GM19372 (cell line): ENCODE data around the gene SMC3.

ENCODE experiments used
- ATAC-seq: cut with Tn5 transposase; IDR thresholded peaks from one replicate; pipeline ENCODE4 v1.9.1; 2021; ENCODE audit warnings: mild to moderate bottlenecking, low read depth, moderate library complexity; ENCODE audit not compliant: unreplicated experiment

SMC3 gene

GRCh38 chr10:110544958-110545537, 22.4 kb upstream of the SMC3 start:
- no peak for ATAC-seq

GRCh38 chr10:110546077-110546476, 21.4 kb upstream of the SMC3 start:
- no peak for ATAC-seq

DNA sequence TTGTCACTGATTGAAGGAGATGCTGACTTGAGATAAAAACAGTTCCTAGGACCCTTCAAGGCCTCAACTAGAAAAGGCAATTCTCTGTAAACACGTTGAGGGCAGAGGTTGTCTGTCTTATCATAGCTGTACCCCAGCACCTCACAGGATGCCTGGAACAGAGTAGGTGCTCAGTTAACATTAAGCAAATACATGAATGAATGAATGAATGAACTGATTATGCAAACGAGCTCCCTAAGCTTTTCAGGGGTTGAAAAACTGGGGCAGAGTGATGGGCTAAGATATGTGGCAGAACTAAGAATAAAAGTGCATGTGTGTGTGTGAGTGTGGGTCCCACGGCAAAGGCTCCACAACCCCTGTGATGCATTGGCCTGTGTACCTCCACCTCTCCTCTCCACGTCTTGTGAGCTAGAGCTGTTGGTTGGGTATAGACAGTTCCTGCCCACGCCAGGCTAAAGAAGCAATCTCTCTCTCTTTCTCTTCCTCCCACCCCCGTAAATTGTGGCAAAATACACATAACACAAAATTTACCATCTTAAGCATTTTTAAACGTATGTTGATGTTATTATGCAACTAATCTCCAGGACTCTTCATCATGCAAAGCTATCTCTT, 20.9 kb upstream of the SMC3 start:
- no peak for ATAC-seq

- no peak for ATAC-seq
These were observed 20.2 kb upstream of the SMC3 start for GRCh38 chr10:110547139-110547761.

DNA sequence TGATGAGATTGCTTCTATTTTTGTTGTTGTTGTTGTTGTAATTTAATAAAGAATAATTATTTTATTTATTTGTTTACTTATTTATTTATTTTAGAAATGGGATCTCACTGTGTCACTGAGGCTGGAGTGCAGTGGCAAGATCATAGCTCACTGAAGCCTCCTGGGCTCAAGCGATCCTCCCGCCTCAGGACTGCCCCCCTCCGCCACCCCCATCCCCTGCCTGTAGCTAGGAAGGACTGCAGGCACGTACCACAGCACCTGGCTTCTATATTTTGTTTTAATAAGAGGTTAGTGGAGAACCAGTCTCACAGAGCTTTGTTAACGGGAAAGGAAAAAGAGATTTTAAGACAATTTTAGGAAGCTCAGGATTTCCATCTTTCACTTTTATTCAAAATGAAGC, 19.5 kb upstream of the SMC3 start:
- ATAC-seq: no peak

GRCh38 chr10:110549211-110549610, 18.3 kb upstream of the SMC3 start:
- ATAC-seq: no peak

DNA sequence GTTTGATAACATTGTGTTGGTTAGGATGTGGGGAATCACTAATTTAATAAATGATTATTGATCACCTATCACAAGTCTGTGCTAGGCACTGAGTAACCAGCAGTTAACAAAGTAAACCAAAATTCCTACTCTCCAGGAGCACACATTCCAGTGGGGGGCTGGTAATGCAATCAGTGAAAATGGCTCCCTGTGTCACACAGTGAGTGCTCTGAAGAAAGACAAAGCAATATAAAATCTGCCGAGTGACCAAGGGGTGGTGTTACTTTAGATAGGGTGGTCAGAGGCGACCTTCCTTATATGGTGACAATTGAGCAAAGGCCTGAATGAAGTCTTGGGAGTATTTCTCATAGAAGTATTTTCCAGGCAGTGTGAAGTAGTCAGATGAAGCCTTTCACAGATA, 13.6 kb upstream of the SMC3 start:
- ATAC-seq: no peak

DNA sequence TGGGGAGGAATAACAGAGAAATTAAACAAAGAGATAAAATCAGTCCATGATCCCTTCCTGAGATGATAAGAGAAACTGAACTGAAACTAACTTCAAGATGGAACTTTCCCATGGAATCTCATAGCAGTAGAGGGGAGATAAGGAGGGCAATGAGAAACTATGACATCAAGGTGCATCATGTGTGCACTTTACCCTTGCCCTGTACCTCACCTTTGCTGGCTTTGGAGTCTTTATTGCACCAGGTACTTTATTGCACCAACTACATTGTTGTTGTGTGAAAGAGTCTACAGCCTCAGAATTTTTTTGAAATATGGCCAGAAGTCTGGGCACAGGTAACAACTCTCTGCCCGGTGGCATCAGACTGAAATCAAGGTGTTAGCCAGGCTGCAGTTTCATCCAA, 11.2 kb upstream of the SMC3 start:
- no peak for ATAC-seq

- no peak for ATAC-seq
These were observed 10.4 kb upstream of the SMC3 start for GRCh38 chr10:110556969-110557601.

- ATAC-seq: no peak
These were observed 9.5 kb upstream of the SMC3 start for GRCh38 chr10:110558041-110558440.

DNA sequence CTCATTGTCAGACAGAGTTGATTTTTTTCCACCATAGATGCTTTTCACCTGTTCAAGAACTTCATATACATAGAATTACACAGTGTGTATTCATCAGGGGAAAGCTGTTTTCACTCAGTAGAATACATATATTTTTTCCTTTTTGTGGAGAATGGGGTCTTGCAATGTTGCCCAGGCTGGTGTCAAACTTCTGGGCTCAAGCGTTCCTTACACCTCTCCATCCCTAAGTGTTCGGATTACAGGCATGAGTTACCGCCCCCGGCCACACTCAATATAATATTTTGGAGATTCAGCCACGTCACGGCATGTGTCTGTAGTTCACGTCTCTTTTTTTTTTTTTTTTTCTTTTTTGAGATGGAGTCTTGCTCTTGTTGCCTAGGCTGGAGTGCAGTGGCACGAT, 7.5 kb upstream of the SMC3 start:
- no peak for ATAC-seq

GRCh38 chr10:110561292-110561691, 6.2 kb upstream of the SMC3 start:
- ATAC-seq: no peak

DNA sequence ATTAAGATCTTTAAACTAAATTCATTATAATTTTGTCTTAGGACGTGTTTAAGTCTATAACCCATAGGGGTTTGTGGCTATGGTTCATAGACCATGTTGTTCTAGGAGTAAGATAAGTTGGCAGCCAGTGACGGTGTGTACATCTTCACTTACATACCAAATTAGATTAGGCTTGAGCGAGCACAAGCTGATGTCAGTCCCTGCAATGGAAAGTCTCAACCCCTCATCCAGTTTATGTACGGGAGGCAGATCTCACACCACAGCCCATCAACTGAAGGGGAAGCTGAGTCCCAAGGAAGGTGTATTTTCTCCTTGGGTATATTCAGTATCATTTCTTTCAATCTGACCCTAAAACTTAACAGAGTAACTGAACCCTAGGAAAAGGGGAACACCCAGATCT, 5.1 kb upstream of the SMC3 start:
- ATAC-seq: no peak

DNA sequence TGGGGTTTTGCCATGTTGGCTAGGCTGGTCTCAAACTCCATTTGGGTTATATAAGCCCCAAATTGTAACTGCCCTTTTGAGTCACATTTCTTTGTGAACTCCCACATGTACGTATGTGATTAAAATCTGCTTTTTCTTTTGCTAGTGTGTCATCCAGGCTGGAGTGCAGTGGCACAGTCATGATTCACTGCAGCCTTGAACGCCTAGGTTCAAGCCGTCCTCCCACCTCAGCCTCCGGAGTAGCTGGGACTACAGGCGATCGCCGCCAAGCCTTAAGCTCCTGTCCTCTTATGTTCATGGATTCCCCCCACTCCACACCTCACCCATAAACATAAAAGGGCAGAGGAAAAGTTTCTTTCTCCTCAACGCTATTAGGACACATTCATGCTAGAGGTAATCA, 4.4 kb upstream of the SMC3 start:
- ATAC-seq: no peak

DNA sequence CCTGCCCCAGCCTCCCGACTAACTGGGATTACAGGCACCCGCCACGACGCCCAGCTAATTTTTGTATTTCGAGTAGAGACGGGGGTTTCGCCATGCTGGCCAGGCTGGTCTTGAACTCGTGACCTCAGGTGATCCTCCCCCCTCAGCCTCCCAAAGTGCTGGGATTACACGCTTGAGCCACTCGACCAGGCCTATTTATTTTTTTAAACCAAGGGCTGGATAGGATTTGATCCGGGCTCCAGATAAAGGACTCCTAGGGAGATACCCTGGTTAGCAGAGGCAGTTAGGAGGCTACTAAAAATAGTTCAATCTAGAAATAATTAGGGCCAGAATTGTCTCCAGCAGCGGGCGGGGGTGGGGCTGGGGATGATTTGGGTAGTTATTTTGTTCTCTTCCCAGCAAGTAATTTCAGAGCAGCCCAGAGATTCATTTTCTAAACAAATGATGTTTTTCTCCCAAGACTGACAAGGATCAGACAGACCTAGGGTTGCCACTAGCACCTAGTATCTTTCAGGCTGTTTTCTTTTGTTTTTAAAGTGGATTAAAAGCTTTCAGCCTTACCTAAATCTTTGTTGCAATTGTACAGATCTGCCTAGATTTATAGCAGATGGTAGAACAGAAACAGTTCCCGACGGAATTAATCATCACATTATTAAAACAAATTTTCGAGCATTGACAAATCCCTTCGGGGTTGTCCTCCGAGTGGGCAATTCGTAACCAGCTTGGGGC, 859 bp upstream of the SMC3 start:
- no peak for ATAC-seq

DNA sequence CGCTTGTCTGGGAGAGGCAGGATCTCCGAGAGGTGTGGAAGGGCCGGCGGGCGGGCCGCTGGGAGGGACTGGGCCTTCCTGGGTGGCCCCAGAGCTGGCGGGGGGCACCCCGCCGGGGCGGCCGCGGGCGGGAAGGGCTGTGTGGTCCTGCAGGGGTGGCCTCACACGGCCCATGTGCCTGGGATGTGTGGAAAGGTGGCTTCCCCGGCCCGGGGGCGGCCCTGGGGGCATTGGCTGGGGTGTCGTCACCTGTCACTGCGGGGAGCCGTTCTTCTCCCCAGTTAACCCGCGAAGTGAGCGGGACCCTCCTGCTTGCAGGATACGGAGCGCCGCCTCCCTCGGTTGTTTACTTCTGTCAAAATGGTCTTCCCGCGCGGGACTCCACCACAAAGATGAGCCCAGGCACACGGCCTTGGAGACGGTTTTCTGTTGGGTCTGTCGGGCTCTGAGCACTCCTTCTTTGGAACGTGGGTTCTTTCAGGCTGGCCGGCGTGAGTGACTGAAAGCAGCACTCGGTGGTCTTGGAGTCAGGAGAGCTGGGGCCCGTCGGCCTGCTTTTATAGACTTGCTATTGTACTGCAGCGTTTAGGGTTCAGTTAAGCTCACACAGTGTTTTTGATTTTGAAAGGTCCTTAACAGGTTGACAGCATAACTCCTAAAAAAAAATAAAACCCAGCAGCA, 700 bp downstream of the SMC3 start:
- ATAC-seq: peak; percentile 37

DNA sequence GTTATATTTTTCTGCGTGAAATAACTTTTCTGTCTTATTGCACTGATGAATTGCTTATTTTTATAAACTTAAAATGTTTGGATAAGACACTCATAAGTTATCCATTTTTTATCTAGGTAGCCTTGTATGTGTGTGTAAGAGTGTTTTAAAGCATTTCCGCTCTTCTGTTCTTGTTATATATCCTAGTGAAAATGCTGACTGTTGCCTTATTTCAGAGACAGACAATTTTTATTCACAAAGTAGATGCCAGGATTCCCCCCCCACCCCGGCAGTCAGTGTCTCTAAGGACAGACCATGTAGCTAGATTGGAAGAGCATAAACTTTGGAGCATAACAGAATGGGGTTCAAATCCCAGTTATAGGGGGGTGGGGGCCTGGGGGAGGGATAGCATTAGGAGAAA, 1.6 kb downstream of the SMC3 start:
- no peak for ATAC-seq

GRCh38 chr10:110569736-110570135, 2.2 kb downstream of the SMC3 start:
- ATAC-seq: no peak

DNA sequence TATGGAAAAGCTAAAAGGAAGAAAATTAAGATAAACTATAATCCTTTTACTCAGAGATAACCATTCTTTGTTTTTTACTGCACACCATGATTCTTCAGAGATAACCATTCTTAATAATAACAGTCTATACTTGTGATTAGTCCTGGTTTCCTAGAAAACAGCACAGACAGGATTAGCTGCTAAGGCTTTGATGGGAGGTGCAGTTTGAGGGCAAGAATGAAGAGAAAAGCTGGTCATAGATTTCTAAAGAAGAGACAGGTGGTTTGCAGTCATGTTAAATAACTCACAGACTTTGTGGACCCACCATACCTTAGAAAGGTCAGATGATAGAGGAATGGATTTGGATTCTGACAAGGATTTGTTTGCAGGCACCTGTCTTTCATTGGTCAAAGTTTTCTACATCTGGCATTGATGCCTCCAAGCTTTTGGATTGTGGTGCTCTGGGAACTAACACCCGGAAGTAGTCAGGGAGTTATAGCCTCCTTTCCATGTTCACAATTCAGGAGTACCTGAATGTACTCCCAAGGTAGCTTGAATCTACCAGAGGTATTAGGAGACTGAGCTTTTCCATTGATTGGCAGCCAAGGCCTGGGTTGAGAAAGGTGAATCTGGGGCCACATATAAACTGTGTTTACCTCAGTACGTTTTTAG, 3.7 kb downstream of the SMC3 start:
- no peak for ATAC-seq

DNA sequence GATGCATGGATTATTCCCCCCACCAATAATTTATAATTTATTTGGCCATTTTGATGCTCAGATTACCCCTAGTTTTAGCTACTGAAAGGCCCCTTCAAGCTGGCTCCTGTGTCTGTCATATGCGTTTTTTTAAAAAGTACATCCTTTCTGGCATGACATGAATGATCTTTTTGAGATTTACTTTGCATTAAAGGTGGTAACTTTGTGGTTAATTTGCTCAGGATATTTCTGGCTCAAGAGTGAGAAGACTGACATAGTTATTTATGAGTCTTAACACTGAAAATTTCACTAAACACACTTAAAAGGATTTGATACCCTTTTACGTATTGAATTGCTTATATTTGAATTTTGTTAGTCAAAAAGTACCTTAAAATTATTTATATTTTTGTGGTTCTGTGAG, 5.4 kb downstream of the SMC3 start:
- no peak for ATAC-seq
